K562 (cell line): ENCODE results near the gene TRAPPC8. TPM values are rescaled to one million over a fixed set of nuclear protein-coding genes. Genes with fewer than 3 reads are reported as not detected.

ENCODE experiments used
- CBFA2T3 ChIP-seq: fragments of 450-650 bp; IDR thresholded peaks from 2 replicates; pipeline ENCODE4 v1.6.1; 2017
- CBX8 ChIP-seq: fragments of 200-600 bp; sonication (generic); IDR thresholded peaks from 2 replicates; pipeline ENCODE4 v1.6.1; 2012; ENCODE audit warnings: borderline replicate concordance, mixed run types, low read depth, mild to moderate bottlenecking, moderate library complexity, mixed read lengths, low read length, control low read depth, inconsistent platforms; ENCODE audit not compliant: poor library complexity, severe bottlenecking; ENCODE audit errors: extremely low read depth
- CREB3L1 ChIP-seq: fragments of 450-650 bp; IDR thresholded peaks from 2 replicates; pipeline ENCODE4 v1.6.1; 2014; ENCODE audit warnings: low read depth, mild to moderate bottlenecking, moderate library complexity, borderline replicate concordance
- ELF1 ChIP-seq: fragments of 200-800 bp; sonication (Bioruptor generic); IDR thresholded peaks from 2 replicates; pipeline ENCODE4 v1.6.1; 2016; ENCODE audit warnings: missing genetic modification characterization, missing compliant biosample characterization
- EP400 ChIP-seq: fragments of 450-650 bp; IDR thresholded peaks from 2 replicates; pipeline ENCODE4 v1.6.1; 2017; ENCODE audit warnings: antibody characterized with exemption, mild to moderate bottlenecking, moderate library complexity
- FOXK2 ChIP-seq, 2 experiments: fragments of 450-650 bp; IDR thresholded peaks in 1 of 2; conservative IDR thresholded peaks in 1 of 2; 2 replicates each; pipeline ENCODE4 v1.6.1; 2016; ENCODE audit warnings: low read depth in 2 of 2, mild to moderate bottlenecking in 1 of 2
- IRF2 ChIP-seq: sonication (generic); formaldehyde crosslinking; IDR thresholded peaks from 2 replicates; pipeline ENCODE4 v1.8.1; 2022; ENCODE audit warnings: mild to moderate bottlenecking, missing genetic modification reagents
- KLF10 ChIP-seq: fragments of 250-450 bp; sonication (Bioruptor Pico); IDR thresholded peaks from 2 replicates; pipeline ENCODE4 v1.6.1; 2021; ENCODE audit warnings: matching md5 sums
- LARP7 ChIP-seq: fragments of 450-650 bp; IDR thresholded peaks from 2 replicates; pipeline ENCODE4 v1.6.1; 2016
- MEF2D ChIP-seq: conservative IDR thresholded peaks from 2 replicates; pipeline ENCODE4 v1.6.1; 2016; ENCODE audit warnings: low read depth, missing genetic modification characterization, missing compliant biosample characterization
- MITF ChIP-seq: IDR thresholded peaks from 2 replicates; pipeline ENCODE4 v1.6.1; 2014; ENCODE audit warnings: antibody characterized with exemption
- NEUROD1 ChIP-seq: fragments of 150-350 bp; IDR thresholded peaks from 2 replicates; pipeline ENCODE4 v1.6.1; 2014; ENCODE audit warnings: borderline replicate concordance, low read length, low read depth; ENCODE audit not compliant: partially characterized antibody
- PURB ChIP-seq: sonication (generic); formaldehyde crosslinking; IDR thresholded peaks from 2 replicates; pipeline ENCODE4 v1.9.0; 2021; ENCODE audit warnings: low read depth, mild to moderate bottlenecking, missing genetic modification reagents
- SMAD4 ChIP-seq: fragments of 250-450 bp; sonication (Bioruptor Pico); conservative IDR thresholded peaks from 2 replicates; pipeline ENCODE4 v1.8.0; 2021; ENCODE audit warnings: inconsistent platforms, mild to moderate bottlenecking, moderate library complexity
- SPI1 ChIP-seq: IDR thresholded peaks from 2 replicates; pipeline ENCODE4 v1.6.1; 2011; ENCODE audit warnings: low read depth, low read length, control low read depth, borderline replicate concordance
- STAT5B ChIP-seq: fragments of 250-450 bp; sonication (Bioruptor Pico); IDR thresholded peaks from 2 replicates; pipeline ENCODE4 v1.8.0; 2021; ENCODE audit warnings: mild to moderate bottlenecking, inconsistent platforms
- USF1 ChIP-seq: sonication (generic); formaldehyde crosslinking; IDR thresholded peaks from 2 replicates; pipeline ENCODE4 v1.9.0; 2022; ENCODE audit warnings: mild to moderate bottlenecking, missing genetic modification reagents
- ZKSCAN8 ChIP-seq: fragments of 200-800 bp; sonication (Bioruptor generic); IDR thresholded peaks from 2 replicates; pipeline ENCODE4 v1.6.1; 2016; ENCODE audit warnings: missing genetic modification characterization, missing compliant biosample characterization
- ZNF24 ChIP-seq: fragments of 450-650 bp; IDR thresholded peaks from 2 replicates; pipeline ENCODE4 v1.6.1; 2016
- ZNF354B ChIP-seq: fragments of 250-450 bp; sonication (Bioruptor Pico); IDR thresholded peaks from 2 replicates; pipeline ENCODE4 v1.4.0; 2020
- ZNF431 ChIP-seq: sonication (generic); formaldehyde crosslinking; IDR thresholded peaks from 2 replicates; pipeline ENCODE4 v1.8.0; 2022; ENCODE audit warnings: mild to moderate bottlenecking, missing genetic modification reagents
- ZNF551 ChIP-seq: fragments of 250-450 bp; sonication (Bioruptor Pico); IDR thresholded peaks from 2 replicates; pipeline ENCODE4 v1.5.0; 2021; ENCODE audit warnings: mild to moderate bottlenecking, moderate library complexity
- polyA plus RNA-seq, 8 experiments: library from polyadenylated mRNA; depleted of rRNA in 4 of 8; stranded (reverse) in 5 of 8; unstranded in 3 of 8; fragments of >200 nt; fragmentation: Nextera tagmentation in 2 of 8; fragmentation: Illumina TruSeq in 1 of 8; extraction: Ambion mirVana in 2 of 8; extraction: Trizol in 1 of 8; gene quantifications; 2 replicates each; pipeline versions ENCODE4 v1.2.1 to v1.2.3, GENCODE V29; 2011 to 2014; ENCODE audit warnings: inconsistent platforms in 1 of 8, missing spikeins in 1 of 8
- total RNA-seq, 7 experiments: library from RNA; depleted of rRNA in 6 of 7; stranded (reverse); fragments of >200 nt in 6 of 7; fragmentation: Illumina TruSeq in 2 of 7; extraction: Trizol in 2 of 7; gene quantifications; 2 replicates each; pipeline versions ENCODE4 v1.2.1 to v1.2.3, GENCODE V29; 2011 to 2021; ENCODE audit warnings: low replicate concordance in 1 of 7
- TF ChIP-seq, protein P1 (sequence below): fragments of 450-650 bp; IDR thresholded peaks from 2 replicates; pipeline ENCODE4 v1.6.1; 2016; ENCODE audit warnings: low read depth, mild to moderate bottlenecking, moderate library complexity
- TF ChIP-seq, protein P2 (sequence below): fragments of 450-650 bp; IDR thresholded peaks from 2 replicates; pipeline ENCODE4 v1.6.1; 2017; ENCODE audit warnings: antibody characterized with exemption

The TRAPPC8 gene
- total and polyA plus RNA-seq, 9 of the 15 experiments (the other 6 are each of a cell fraction or from before 2014, with no cell fraction given), result 20.1 to 111 (median 35.6) TPM

DNA sequence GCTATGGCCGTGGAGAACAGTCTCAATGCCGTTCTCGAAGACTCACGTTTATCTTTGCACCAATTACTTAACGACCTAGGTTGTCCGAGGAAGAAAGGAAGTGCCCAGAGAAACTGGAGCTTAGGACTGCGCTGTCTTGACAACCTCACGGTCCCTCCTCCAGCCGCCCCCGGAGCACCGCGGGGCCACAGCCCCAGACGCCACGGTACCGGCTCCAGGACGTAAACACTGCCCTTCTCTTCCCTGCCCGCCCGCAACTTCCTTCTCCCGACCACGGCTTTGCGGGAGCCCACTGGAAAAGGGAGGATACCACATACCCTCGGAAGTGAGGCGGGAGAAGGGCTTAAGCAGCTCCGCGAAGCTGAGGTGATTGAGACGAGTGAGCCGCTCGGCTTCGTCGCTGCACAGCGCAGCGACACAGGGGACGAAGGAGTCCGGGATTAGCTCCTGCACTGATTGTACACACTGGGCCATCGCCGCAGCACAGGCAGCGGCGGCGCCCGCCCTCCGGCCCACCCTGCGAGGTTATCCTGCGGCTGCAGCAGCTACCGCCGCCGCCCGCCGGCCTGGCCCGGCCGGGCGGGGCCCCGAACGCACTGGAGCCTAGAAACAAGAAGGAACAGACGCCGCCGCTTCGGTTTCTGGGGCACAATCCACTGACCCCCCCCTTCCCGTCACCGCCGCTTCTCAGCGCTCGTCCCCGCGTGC is 483 bp downstream of the TRAPPC8 start (continued):
- TF ChIP-seq CBFA2T3, result no peak
- no peak for TF ChIP-seq ZKSCAN8 (CRISPR knock-in tag)
- TF ChIP-seq ZNF354B, result no peak
- TF ChIP-seq CBX8, result no peak
- TF ChIP-seq, protein P1, sequence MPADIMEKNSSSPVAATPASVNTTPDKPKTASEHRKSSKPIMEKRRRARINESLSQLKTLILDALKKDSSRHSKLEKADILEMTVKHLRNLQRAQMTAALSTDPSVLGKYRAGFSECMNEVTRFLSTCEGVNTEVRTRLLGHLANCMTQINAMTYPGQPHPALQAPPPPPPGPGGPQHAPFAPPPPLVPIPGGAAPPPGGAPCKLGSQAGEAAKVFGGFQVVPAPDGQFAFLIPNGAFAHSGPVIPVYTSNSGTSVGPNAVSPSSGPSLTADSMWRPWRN, result no peak
- TF ChIP-seq ZNF551 (CRISPR knock-in tag), result no peak
- TF ChIP-seq FOXK2 (conservative IDR thresholded peaks at IDR 0.05 in 1 of 2, IDR thresholded peaks at IDR 0.05 in 1 of 2; ENCODE audit: low read depth in 2 of 2), result peak; percentile 23 to 69; a peak in 3 of 4 replicates
- TF ChIP-seq KLF10 (CRISPR knock-in tag), result no peak
- no peak for TF ChIP-seq ELF1 (tag)
- TF ChIP-seq IRF2 (CRISPR knock-in tag), result no peak
- no peak for TF ChIP-seq MEF2D
- TF ChIP-seq ZNF24, result no peak
- TF ChIP-seq, protein P2, sequence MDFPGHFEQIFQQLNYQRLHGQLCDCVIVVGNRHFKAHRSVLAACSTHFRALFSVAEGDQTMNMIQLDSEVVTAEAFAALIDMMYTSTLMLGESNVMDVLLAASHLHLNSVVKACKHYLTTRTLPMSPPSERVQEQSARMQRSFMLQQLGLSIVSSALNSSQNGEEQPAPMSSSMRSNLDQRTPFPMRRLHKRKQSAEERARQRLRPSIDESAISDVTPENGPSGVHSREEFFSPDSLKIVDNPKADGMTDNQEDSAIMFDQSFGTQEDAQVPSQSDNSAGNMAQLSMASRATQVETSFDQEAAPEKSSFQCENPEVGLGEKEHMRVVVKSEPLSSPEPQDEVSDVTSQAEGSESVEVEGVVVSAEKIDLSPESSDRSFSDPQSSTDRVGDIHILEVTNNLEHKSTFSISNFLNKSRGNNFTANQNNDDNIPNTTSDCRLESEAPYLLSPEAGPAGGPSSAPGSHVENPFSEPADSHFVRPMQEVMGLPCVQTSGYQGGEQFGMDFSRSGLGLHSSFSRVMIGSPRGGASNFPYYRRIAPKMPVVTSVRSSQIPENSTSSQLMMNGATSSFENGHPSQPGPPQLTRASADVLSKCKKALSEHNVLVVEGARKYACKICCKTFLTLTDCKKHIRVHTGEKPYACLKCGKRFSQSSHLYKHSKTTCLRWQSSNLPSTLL, result no peak
- TF ChIP-seq CREB3L1, result no peak
- no peak for TF ChIP-seq ZNF431
- no peak for TF ChIP-seq EP400
- no peak for TF ChIP-seq LARP7
- TF ChIP-seq SMAD4 (CRISPR knock-in tag), result peak; percentile 58; the same call in 1 of the 2 replicates
- TF ChIP-seq SPI1, result peak; percentile 84
- no peak for TF ChIP-seq STAT5B (CRISPR knock-in tag)
- no peak for TF ChIP-seq USF1 (CRISPR knock-in tag)
- no peak for TF ChIP-seq NEUROD1
- TF ChIP-seq PURB (CRISPR knock-in tag), result no peak
- TF ChIP-seq MITF, result no peak
